ENCODE data around the gene SLX4.

The SLX4 gene

DNA sequence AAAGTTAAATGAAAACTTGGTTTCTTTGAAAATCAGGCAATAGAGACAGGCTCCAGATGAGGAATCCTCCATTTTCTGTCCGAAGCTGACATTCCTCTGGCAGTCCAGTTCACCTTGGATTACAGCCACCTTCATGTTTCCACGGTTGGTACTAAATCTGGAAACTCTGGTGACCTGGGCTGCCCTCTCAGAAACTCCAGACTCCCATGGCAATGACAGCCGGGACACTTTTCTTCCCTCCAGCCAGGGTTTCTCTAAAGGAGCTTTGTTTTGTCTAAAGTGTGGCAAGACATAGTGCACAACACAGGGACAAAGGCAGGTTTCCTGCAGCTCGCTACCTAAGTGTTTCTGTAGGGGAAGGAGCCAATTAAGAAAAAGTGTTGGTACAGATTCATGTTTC lies 74.6 kb downstream of the SLX4 start:
- DNase-seq (ENCODE audit: low read depth), result peak; percentile 51
- Histone ChIP-seq H3K4me1 (ENCODE audit: control insufficient read depth, insufficient read depth, low read length) (peaks cover 14% of the 10 kb centered on the region), H3K9me3 (ENCODE audit: control insufficient read depth, low read length) (no peaks in the 10 kb centered on the region), H3K9ac (ENCODE audit: low read length) (peak overlapping the region; percentile 33), H3K27me3 (replicated peaks; ENCODE audit: control insufficient read depth, insufficient read depth, low read length) (no peaks in the 10 kb centered on the region), H3K36me3 (ENCODE audit: control insufficient read depth, insufficient read depth, low read length, severe bottlenecking) (peaks cover 47% of the 10 kb centered on the region), H3K4me3 (ENCODE audit: low read length) (no peak overlapping the region)

DNA sequence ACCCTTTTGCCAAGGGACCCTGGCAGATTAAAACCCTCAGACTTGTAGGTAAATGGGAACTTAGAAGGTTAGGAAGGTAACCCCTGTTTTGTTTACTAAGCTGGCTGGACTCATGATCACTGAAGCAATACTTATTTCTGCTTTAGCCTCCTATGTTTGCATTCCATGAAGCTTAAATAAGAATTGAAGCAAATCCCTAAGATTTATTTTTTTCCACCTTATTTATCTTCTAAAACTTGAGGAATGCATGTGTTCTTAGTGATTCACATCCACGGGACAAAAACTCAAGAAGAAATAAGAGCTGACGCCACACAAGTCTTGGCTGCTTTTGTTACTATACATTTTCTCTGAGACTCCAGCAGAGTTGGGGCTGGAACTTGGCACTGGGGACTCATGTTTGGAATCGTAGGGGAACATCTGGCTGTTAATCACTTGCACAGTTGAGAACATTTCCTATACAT lies 75.1 kb downstream of the SLX4 start:
- peaks cover 14% of the 10 kb centered on the region for H3K4me1 ChIP-seq (ENCODE audit: control insufficient read depth, insufficient read depth, low read length)
- no peaks in the 10 kb centered on the region for H3K27me3 ChIP-seq (replicated peaks; ENCODE audit: control insufficient read depth, insufficient read depth, low read length)
- no peaks in the 10 kb centered on the region for H3K9me3 ChIP-seq (ENCODE audit: control insufficient read depth, low read length)
- peaks cover 51% of the 10 kb centered on the region for H3K36me3 ChIP-seq (ENCODE audit: control insufficient read depth, insufficient read depth, low read length, severe bottlenecking)
- peak; percentile 88 for DNase-seq (ENCODE audit: low read depth)
- peak overlapping the region; percentile 33 for H3K9ac ChIP-seq (ENCODE audit: low read length)
- no peak overlapping the region for H3K4me3 ChIP-seq (ENCODE audit: low read length)

DNA sequence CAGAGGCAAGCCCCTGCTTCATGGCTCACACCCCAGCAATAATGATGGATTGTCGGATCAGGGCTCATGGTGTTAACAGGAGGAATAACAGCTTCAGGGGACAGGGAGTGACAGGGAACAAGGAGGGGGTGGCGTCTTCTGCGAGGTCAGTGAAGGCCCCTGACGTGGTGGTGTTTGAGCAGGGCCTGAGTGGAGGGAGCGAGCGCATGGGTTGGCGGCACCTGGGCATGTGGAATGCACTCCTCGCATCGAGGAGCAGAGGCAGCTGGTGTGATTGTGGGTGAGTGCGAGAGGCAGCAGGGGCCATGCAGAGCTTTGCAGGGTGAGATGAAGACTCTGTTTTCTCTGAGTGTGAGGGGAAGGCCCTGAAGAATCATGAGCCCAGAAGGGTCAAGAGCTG lies 77.3 kb downstream of the SLX4 start:
- Histone ChIP-seq H3K36me3 (ENCODE audit: control insufficient read depth, insufficient read depth, low read length, severe bottlenecking) (peaks cover 50% of the 10 kb centered on the region), H3K9me3 (ENCODE audit: control insufficient read depth, low read length) (no peaks in the 10 kb centered on the region), H3K27me3 (replicated peaks; ENCODE audit: control insufficient read depth, insufficient read depth, low read length) (no peaks in the 10 kb centered on the region)

DNA sequence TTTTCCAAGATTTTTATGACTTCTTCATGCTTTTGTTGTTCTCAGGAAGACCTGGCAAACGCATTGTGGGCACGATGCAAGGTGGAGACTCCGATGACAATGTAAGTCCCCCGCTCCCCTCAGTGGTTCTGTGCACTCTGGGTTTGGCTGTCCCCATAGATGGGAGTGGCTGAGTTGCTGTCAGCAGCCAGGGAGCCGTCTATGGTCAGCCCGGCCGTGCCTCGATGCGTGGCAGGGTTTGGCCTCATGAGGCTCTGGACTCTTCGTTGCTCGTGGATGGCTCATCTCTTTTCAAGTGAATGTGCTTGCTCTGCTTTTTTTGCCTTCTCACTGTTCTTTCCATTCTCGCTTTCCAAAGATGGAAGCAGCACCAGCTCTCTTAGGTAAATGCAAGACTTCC lies 78.7 kb downstream of the SLX4 start:
- peaks cover 48% of the 10 kb centered on the region for H3K36me3 ChIP-seq (ENCODE audit: control insufficient read depth, insufficient read depth, low read length, severe bottlenecking)

More for the DNA sequence above, 77.3 kb downstream of the SLX4 start:
- Histone ChIP-seq H3K4me3 (ENCODE audit: low read length) (no peak overlapping the region), H3K9ac (ENCODE audit: low read length) (no peak overlapping the region), H3K4me1 (ENCODE audit: control insufficient read depth, insufficient read depth, low read length) (peaks cover 14% of the 10 kb centered on the region)
- no peak for DNase-seq (ENCODE audit: low read depth)

More for the DNA sequence above, 78.7 kb downstream of the SLX4 start:
- Histone ChIP-seq H3K9me3 (ENCODE audit: control insufficient read depth, low read length) (no peaks in the 10 kb centered on the region), H3K9ac (ENCODE audit: low read length) (no peak overlapping the region), H3K4me1 (ENCODE audit: control insufficient read depth, insufficient read depth, low read length) (peaks cover 14% of the 10 kb centered on the region), H3K27me3 (replicated peaks; ENCODE audit: control insufficient read depth, insufficient read depth, low read length) (no peaks in the 10 kb centered on the region), H3K4me3 (ENCODE audit: low read length) (no peak overlapping the region)
- DNase-seq (ENCODE audit: low read depth), result no peak
